Neural crest cell (in vitro differentiated cells): ENCODE results near the gene MARCKS. TPM values are rescaled to one million over a fixed set of nuclear protein-coding genes. Genes with fewer than 3 reads are reported as not detected.
"Not testable (repeated sequence)": the region's sequence is repeated elsewhere in the genome, so short reads cannot be mapped to it uniquely, and the experiment has no call there.

Experiments used
- DNase-seq: peaks from one replicate; pipeline ENCODE4 v3.0.0; 2021; ENCODE audit warnings: low read depth, mixed read lengths, low spot score
- H3K27ac Mint-ChIP-seq: one replicate; pipeline ENCODE4 v1.8.0; 2021; ENCODE audit warnings: mild to moderate bottlenecking, mixed read lengths; ENCODE audit not compliant: unreplicated experiment
- H3K27me3 Mint-ChIP-seq: 2 replicates; pipeline ENCODE4 v1.8.0; 2021; ENCODE audit warnings: low read depth, mild to moderate bottlenecking, mixed read lengths
- H3K36me3 Mint-ChIP-seq: 2 replicates; pipeline ENCODE4 v1.8.0; 2021; ENCODE audit warnings: low read depth, mild to moderate bottlenecking, mixed read lengths
- H3K4me1 Mint-ChIP-seq: 2 replicates; pipeline ENCODE4 v1.8.0; 2021; ENCODE audit warnings: mixed read lengths
- H3K4me3 Mint-ChIP-seq: one replicate; pipeline ENCODE4 v1.8.0; 2021; ENCODE audit warnings: mild to moderate bottlenecking, mixed read lengths
- H3K9me3 Mint-ChIP-seq: 2 replicates; pipeline ENCODE4 v1.8.0; 2021; ENCODE audit warnings: mixed read lengths
- total RNA-seq: library from RNA; stranded (reverse); gene quantifications from 2 replicates; pipeline ENCODE4 v1.2.1, GENCODE V29; 2021
- TF ChIP-seq, protein P1 (sequence below): fragments of 200-600 bp; sonication (generic); conservative IDR thresholded peaks from 2 replicates; pipeline ENCODE4 v1.5.0; 2021; ENCODE audit warnings: antibody characterized with exemption, mild to moderate bottlenecking

Gene MARCKS
- total RNA-seq, 1 donor from 2014 or later = 376 TPM

DNA sequence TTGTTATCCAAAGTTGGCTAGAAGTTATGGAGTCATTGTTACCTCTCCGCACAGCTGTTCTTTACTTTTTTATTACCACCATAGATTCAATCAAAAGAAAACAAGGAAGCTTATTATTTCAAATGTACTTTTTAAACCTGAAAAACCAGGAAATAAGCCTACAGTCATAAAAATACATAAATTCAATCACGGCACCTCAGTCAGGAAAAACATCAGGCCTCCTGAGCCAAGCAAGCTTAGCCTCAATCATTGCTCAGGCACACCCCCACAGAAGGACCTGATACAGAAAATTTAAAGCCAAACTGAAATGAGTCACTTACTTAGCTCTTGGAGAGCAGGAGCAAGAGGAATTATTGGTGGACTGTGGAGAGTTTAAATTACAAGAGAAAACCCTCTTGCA lies 44.3 kb downstream of the MARCKS start:
- H3K27ac Mint-ChIP-seq = no peak overlapping the region
- no peak for DNase-seq
- peaks cover 4% of the 10 kb centered on the region for H3K9me3 Mint-ChIP-seq
- H3K36me3 Mint-ChIP-seq = no peaks in the 10 kb centered on the region
- H3K4me1 Mint-ChIP-seq = peaks cover 14% of the 10 kb centered on the region
- TF ChIP-seq, protein P1, sequence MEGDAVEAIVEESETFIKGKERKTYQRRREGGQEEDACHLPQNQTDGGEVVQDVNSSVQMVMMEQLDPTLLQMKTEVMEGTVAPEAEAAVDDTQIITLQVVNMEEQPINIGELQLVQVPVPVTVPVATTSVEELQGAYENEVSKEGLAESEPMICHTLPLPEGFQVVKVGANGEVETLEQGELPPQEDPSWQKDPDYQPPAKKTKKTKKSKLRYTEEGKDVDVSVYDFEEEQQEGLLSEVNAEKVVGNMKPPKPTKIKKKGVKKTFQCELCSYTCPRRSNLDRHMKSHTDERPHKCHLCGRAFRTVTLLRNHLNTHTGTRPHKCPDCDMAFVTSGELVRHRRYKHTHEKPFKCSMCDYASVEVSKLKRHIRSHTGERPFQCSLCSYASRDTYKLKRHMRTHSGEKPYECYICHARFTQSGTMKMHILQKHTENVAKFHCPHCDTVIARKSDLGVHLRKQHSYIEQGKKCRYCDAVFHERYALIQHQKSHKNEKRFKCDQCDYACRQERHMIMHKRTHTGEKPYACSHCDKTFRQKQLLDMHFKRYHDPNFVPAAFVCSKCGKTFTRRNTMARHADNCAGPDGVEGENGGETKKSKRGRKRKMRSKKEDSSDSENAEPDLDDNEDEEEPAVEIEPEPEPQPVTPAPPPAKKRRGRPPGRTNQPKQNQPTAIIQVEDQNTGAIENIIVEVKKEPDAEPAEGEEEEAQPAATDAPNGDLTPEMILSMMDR = no peak
- no peaks in the 10 kb centered on the region for H3K27me3 Mint-ChIP-seq
- no peak overlapping the region for H3K4me3 Mint-ChIP-seq

GRCh38 chr6:113903666-113904330 lies 46.7 kb downstream of the MARCKS start:
- no peak overlapping the region for H3K4me3 Mint-ChIP-seq
- peak overlapping the region; percentile 40 for H3K27ac Mint-ChIP-seq
- peaks cover 17% of the 10 kb centered on the region for H3K4me1 Mint-ChIP-seq
- TF ChIP-seq, protein P1 = no peak
- H3K27me3 Mint-ChIP-seq = no peaks in the 10 kb centered on the region
- no peaks in the 10 kb centered on the region for H3K36me3 Mint-ChIP-seq
- no peak for DNase-seq
- peaks cover 4% of the 10 kb centered on the region for H3K9me3 Mint-ChIP-seq

- peaks cover 31% of the 10 kb centered on the region for H3K4me1 Mint-ChIP-seq
- H3K27me3 Mint-ChIP-seq = no peaks in the 10 kb centered on the region
- peaks cover 4% of the 10 kb centered on the region for H3K9me3 Mint-ChIP-seq
- no peak overlapping the region for H3K4me3 Mint-ChIP-seq
- DNase-seq = no peak
- TF ChIP-seq, protein P1 = no peak
- H3K27ac Mint-ChIP-seq = no peak overlapping the region
- peaks cover 4% of the 10 kb centered on the region for H3K36me3 Mint-ChIP-seq
These were observed 50.1 kb downstream of the MARCKS start for GRCh38 chr6:113907102-113907815.

GRCh38 chr6:113908801-113909200 lies 51.7 kb downstream of the MARCKS start:
- H3K4me1 Mint-ChIP-seq = peaks cover 26% of the 10 kb centered on the region
- TF ChIP-seq, protein P1 = no peak
- no peak overlapping the region for H3K4me3 Mint-ChIP-seq
- peaks cover 10% of the 10 kb centered on the region for H3K9me3 Mint-ChIP-seq
- H3K27me3 Mint-ChIP-seq = no peaks in the 10 kb centered on the region
- DNase-seq = no peak
- H3K36me3 Mint-ChIP-seq = peaks cover 4% of the 10 kb centered on the region
- peak overlapping the region; percentile 22 for H3K27ac Mint-ChIP-seq

- no peaks in the 10 kb centered on the region for H3K27me3 Mint-ChIP-seq
- peak; percentile 35 for DNase-seq
These were observed 52.2 kb downstream of the MARCKS start for GRCh38 chr6:113909224-113909856.

DNA sequence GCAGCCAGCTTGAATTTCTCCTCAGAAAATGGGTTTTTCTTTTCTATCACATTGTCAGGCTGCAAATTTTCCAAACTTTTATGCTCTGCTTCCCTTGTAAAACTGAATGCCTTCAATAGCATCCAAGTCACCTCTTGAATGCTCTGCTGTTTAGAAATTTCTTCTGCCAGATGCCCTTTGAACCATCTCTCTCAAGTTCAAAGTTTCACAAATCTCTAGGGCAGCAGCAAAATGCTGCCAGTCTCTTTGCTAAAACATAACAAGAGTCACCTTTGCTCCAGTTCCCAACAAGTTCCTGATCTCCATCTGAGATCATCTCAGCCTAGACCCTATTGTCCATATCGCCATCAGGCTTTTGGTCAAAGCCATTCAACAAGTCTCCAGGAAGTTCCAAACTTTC lies 53.1 kb downstream of the MARCKS start:
- H3K4me3 Mint-ChIP-seq, H3K27ac Mint-ChIP-seq, H3K27me3 Mint-ChIP-seq, H3K36me3 Mint-ChIP-seq, DNase-seq: not testable (repeated sequence)
- Mint-ChIP-seq H3K9me3 (peaks cover 18% of the 10 kb centered on the region), H3K4me1 (peaks cover 17% of the 10 kb centered on the region)

More at GRCh38 chr6:113909224-113909856, 52.2 kb downstream of the MARCKS start:
- Mint-ChIP-seq H3K27ac (peak overlapping the region; percentile 57), H3K9me3 (peaks cover 15% of the 10 kb centered on the region), H3K4me3 (no peak overlapping the region), H3K4me1 (peaks cover 20% of the 10 kb centered on the region), H3K36me3 (peaks cover 4% of the 10 kb centered on the region)
- TF ChIP-seq, protein P1 = peak; percentile 88
